GM19023 (cell line): ENCODE results near the gene KDM5C.

ENCODE experiments used
- ATAC-seq: cut with Tn5 transposase; IDR thresholded peaks from one replicate; pipeline ENCODE4 v1.9.1; 2021; ENCODE audit warnings: mild to moderate bottlenecking, moderate library complexity; ENCODE audit not compliant: unreplicated experiment

The KDM5C gene

DNA sequence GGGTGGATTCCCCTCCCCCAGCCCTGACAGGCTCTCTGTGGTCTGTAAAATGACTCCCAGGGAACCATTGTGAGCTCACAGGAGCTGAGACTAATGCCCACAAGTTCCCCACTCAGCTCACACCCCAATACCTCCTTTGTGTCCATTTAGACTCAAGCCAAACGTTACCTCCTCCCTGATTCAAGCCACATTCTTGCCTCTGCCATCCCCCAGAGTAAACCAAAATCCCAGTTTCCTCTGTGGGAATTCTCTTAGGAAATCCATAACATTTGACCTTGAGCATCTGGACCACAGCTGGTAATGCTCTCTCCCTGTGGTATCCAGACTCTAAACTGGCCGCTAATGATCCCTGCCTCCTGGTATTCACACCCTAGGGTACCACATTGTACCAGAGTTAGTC is 26.3 kb upstream of the KDM5C start:
- no peak for ATAC-seq

DNA sequence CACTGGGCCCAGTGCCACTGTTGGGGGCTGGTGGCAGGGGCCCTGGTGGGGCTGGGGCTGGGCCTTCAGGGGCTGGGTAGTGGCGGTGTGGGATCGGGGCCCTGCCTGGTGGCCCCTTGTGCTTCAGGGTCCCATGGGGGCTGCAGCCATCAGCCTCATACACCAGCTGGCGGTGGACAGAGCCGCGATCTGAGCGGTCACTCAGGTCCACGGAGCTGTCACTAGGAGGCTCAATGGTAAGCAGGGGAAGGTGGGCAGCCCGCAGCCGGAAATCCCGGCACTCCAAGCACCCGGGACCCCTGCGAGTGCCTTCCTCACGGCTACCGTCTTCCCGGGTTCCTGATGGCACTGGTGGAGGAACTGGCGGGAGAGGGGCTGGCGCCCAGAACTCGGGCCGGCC is 25.5 kb upstream of the KDM5C start:
- no peak for ATAC-seq

GRCh38 chrX:53249408-53250042 is 24.5 kb upstream of the KDM5C start:
- ATAC-seq = no peak

- ATAC-seq = no peak
Measured at GRCh38 chrX:53247928-53248327, 22.9 kb upstream of the KDM5C start.

DNA sequence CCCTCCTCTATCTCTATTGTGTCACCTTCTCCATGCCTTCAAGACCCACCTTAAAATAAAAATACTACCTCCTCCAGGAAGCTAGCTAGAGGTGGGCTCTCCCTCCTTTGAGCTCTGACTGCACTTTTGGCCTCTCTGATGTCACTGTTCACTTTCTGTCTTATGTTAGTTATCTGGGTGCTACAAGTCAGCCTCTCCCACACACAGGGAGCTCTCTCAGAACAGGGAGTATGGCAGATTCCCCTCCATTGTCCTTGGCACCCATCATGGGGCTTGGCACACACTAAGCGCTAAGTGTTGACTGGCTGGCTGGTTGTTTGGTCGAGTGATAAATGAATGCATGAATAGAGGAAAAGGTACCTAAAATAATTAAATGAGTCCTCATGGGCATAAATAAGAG is 21.2 kb upstream of the KDM5C start:
- no peak for ATAC-seq

DNA sequence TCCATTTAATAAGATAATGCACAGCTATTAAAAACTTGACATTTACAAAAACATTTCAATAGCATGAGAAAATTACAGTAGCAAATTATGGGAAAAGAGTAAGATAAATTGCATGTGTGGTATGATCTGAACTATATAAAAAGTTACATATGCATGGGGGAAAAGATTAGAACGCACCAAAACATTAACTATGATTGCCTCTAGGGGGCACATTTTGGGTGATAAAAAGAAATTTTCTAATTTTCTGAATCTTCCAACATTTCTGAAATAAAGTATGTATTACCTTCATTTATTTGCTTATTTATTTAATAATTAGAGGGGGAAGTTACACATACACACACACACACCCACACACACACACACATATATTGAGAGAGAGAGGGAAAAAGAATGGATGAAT is 19.6 kb upstream of the KDM5C start:
- no peak for ATAC-seq

DNA sequence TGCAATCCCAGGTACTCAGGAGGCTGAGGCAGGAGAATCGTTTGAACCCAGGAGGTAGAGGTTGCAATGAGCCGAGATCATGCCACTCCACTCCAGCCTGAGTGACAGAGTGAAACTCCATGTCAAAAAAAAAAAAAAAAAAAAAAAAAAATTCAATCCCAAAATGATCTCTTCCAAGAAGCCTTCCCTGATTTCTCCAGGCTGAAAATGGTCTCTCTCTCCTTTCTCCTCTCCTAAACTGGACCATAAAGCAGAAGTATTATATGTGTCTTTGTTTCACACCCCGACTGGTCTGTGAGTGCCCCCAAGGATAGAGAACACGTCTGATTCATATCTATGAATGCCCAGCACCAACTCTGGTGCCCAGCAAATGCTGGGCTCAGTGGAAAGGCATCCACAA is 17.3 kb upstream of the KDM5C start:
- no peak for ATAC-seq

DNA sequence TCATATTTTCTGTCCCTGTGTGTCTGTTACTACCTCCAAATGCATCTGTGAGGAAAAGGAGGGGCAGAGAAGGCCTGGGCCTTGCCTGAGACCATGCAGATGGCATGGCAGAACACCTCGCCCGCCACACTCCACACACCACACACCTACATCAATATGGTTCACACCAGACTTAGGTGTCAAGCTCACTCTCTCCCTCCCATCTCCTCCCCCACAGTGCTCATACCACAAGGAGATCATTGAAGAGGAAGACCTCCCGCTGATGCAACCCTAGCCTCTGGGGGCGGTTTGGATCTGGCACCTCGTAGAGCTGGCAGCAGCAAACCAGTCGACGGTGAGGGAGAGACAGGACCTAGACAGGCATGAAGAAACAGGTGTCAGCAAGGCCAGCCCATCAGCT is 16.6 kb upstream of the KDM5C start:
- ATAC-seq = no peak

- no peak for ATAC-seq
Measured at GRCh38 chrX:53239474-53239873, 14.5 kb upstream of the KDM5C start.

- ATAC-seq = no peak
Measured at GRCh38 chrX:53237056-53237455, 12.0 kb upstream of the KDM5C start.

DNA sequence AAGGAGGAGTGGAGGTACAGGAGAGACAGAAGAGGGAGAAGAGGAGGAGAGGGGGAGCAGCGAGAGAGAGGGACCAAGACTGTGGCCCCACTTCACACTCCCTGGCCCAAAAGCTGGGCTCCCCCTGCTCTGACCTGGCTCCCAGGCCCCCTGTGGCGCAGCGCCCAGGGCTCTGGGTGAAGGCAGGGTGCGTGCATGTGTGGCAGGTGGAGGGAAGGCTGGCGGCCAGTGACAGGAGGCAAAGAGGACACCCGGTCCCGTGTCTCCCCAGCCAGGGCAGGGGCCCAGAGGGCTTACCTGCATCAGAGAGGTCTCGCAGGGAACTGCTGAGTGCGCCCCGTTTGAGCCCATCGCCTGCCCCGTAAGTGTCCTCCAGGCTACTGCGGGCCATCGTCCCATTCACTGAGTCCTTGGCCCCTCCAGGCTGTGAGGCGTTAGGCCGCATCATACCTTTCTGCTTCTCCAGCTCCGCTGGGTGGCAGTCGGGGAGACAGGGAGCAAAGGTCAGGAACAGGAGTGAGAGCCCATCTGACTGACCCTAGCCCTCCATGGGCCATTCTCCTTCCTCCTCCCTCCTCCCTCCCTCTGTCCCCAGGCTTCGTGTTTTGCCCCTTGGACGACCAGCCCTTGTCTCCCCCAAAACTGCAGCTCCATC is 11.1 kb upstream of the KDM5C start:
- no peak for ATAC-seq

DNA sequence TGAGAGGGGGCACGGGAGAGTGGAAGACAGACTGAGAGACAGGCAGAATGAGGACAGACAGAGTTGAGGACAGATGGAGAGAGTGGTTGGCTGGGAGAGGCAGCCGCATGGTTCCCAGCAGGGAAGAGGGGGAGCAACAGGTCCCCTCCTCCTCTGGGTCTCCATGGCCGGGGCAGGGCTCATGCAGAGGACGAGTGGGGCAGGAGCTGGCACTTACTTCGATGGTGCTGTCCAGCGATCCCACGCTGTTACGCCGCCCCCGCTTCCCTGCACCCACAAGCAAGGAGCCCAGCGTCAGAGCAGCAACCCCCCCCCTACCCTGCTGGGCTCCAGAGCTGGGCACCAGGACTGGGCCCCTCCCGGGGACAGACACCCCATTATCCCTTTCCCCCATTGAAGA is 10.6 kb upstream of the KDM5C start:
- no peak for ATAC-seq

GRCh38 chrX:53234484-53234883 is 9.5 kb upstream of the KDM5C start:
- no peak for ATAC-seq

GRCh38 chrX:53233536-53233935 is 8.5 kb upstream of the KDM5C start:
- no peak for ATAC-seq

DNA sequence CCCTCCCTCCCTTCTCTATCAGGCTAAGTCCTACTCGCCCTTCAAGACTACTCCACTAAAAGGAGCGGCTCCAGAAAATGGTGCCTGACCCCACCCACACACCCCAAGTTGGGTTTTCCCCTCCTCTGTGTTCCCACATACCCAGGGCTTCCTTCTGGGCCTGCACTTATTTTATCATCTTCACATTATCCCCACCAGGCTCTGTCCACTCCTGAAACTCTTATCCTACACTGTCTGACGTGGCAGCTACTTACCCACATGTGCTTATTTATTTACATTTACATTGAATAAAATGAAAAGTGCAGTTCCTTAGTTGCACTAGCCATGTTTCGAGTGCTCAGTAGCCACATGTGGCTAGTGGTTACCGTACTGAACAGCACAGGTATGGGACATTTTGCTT is 5.1 kb upstream of the KDM5C start:
- no peak for ATAC-seq

- no peak for ATAC-seq
Measured at GRCh38 chrX:53227224-53227765, 2.3 kb upstream of the KDM5C start.

- peak; percentile 13 for ATAC-seq
Measured at GRCh38 chrX:53223955-53224859, 800 bp downstream of the KDM5C start.

- ATAC-seq = no peak
Measured at GRCh38 chrX:53223068-53223693, 1.8 kb downstream of the KDM5C start.

DNA sequence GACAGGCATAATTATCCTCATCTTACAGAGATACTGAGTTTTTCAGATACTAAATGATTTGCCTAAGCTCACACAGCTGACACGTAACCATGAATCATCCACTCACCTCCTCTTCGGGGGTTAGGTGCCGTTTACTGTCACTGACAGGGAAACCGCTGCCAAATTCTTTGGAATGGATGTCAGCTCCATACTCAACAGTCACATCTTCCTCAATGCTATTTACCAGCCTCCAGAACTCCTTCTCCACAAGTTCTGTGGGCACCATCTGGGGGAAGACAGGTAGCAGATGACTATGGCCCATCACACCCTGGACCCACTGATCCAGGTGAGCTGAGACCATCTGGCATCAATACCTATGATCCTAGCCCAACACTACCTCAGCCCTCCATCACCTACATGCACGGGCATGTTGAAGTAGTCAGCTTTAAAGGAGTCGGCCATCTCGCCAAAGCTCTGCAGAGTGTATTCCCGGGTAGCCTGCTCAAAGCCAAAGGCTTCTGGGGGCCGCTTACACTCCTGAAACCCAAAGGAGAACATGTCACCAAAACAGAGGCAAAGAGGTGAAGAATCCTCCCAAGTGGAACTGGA is 13.5 kb downstream of the KDM5C start:
- no peak for ATAC-seq

GRCh38 chrX:53196678-53197077 is 28.3 kb downstream of the KDM5C start:
- ATAC-seq = no peak

DNA sequence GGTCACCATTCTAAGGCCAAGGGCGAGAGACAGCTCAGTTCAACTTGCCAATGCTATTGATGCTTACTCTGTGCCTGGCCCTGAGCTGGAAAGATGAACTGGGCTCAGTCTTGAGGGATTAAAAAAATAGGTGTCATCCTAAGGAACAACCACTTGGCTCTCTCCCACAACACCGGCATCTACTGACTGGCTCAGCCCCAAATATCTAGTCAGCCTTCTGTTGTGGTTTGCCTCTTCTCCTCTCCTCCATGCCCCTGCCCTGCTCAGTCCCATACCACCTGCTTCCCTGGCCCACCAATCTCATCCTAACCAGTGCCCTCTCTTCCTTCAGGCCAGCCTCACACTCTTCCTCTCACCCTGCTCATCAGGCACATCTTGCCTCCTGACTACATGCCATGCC is 29.6 kb downstream of the KDM5C start:
- no peak for ATAC-seq
